Sigmoid colon (tissue), 4 donors: Measurements from ENCODE around the gene DPY19L3.

Source experiments
- POLR2AphosphoS5 ChIP-seq, 4 donors: sonication (generic); formaldehyde crosslinking; IDR thresholded peaks; one replicate each; pipeline ENCODE4 v1.6.1; 2017; ENCODE audit warnings: antibody characterized with exemption in 4 of 4
- TF ChIP-seq, protein P1 (sequence below), 4 experiments: fragments of 450-650 bp in 3 of 4; fragments of 200-600 bp in 1 of 4; IDR thresholded peaks; one replicate each; pipeline ENCODE4 v1.5.1; 2016 to 2019; ENCODE audit warnings: antibody characterized with exemption in 4 of 4, mild to moderate bottlenecking in 3 of 4, moderate library complexity in 2 of 4

DNA sequence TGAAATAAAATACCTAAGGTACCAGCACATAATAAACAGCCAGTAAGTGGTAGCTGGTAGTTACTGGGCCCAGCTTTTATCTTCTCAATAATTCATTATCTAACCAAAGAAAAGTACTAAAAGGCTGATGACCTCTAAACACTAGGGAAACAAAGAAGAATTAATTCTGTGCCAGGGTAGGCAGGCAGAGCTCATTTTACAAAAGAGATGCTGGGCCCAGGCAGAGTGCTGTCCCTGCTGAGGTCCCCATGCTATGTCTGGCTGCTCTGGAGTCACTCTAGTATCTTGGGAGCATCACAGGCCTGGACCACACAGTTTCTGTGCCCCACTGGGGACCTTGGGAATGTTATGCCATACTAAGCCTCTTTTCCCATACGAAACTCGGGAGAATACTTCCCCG is 41.9 kb upstream of the DPY19L3 start:
- TF ChIP-seq POLR2AphosphoS5 (IDR thresholded peaks at IDR 0.05), result no peak
- TF ChIP-seq, protein P1, sequence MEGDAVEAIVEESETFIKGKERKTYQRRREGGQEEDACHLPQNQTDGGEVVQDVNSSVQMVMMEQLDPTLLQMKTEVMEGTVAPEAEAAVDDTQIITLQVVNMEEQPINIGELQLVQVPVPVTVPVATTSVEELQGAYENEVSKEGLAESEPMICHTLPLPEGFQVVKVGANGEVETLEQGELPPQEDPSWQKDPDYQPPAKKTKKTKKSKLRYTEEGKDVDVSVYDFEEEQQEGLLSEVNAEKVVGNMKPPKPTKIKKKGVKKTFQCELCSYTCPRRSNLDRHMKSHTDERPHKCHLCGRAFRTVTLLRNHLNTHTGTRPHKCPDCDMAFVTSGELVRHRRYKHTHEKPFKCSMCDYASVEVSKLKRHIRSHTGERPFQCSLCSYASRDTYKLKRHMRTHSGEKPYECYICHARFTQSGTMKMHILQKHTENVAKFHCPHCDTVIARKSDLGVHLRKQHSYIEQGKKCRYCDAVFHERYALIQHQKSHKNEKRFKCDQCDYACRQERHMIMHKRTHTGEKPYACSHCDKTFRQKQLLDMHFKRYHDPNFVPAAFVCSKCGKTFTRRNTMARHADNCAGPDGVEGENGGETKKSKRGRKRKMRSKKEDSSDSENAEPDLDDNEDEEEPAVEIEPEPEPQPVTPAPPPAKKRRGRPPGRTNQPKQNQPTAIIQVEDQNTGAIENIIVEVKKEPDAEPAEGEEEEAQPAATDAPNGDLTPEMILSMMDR (IDR thresholded peaks at IDR 0.05), result no peak
